HG03378 (cell line): ENCODE measurements around the gene TUBGCP6.

Experiments used
- ATAC-seq: cut with Tn5 transposase; IDR thresholded peaks from one replicate; pipeline ENCODE4 v1.9.1; 2021; ENCODE audit warnings: mild to moderate bottlenecking, moderate library complexity; ENCODE audit not compliant: unreplicated experiment

Gene TUBGCP6

DNA sequence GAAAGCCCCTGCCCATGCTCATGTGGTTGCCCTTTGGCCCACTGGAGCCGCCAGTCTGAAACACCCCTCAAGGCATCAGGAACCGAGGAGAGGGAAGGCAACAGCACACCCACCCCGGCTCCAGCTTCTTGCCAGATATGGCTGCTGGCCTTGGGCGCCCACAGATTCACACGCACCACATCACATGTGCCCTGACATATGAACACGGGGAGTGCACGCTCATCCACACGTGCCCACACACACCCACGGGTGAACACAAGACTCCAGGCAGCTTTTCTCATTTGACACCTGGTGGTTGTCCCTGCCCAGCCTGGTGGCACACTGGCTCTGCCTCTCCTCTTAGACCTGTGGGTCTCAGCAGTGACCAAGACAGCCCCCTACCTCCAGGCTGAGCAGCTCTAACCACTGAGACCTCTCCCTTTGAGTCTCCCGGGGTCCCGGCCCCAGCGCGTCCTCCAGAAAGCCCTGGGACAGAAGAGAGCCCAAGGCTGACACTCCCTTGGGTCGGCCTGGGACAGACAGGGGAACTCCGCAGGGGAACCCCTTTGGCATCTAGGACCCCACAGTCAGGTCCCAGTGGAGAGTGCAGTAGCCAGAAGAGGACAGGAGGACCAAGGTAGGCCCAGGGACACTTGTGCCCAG lies 19.4 kb upstream of the TUBGCP6 start:
- no peak for ATAC-seq

DNA sequence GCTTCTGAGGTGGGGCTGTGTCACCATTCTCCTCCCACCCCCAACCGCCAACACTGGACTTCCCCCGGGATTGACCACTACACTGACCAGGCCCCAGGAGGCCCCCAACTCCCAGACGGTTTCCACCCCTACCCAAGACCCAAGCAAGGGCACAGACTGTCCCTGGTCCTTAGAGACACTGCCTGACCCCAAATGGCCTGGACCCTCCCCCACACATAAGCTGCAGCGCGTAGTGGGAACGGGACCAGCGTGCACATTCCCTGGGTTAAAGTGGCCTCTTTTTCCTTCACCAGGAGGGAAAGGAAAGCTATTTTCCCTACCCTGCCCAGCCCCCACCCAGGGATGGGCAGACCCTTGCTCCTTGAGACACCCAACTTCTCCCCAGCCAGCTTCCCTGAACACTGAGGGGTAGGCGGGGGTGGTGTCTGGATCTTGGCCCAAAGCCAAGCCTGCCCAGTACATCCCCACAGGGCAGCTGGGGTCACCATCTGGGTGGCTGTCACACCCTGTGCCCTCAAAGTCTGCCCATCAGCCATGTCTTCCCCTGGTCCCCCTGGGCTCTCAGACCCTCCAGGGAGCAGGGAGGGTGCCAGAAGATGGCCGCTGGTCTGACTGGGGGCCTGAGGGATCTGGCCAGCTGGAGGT lies 18.3 kb upstream of the TUBGCP6 start:
- no peak for ATAC-seq

- ATAC-seq: no peak
These were observed 17.7 kb upstream of the TUBGCP6 start for GRCh38 chr22:50262460-50262911.

DNA sequence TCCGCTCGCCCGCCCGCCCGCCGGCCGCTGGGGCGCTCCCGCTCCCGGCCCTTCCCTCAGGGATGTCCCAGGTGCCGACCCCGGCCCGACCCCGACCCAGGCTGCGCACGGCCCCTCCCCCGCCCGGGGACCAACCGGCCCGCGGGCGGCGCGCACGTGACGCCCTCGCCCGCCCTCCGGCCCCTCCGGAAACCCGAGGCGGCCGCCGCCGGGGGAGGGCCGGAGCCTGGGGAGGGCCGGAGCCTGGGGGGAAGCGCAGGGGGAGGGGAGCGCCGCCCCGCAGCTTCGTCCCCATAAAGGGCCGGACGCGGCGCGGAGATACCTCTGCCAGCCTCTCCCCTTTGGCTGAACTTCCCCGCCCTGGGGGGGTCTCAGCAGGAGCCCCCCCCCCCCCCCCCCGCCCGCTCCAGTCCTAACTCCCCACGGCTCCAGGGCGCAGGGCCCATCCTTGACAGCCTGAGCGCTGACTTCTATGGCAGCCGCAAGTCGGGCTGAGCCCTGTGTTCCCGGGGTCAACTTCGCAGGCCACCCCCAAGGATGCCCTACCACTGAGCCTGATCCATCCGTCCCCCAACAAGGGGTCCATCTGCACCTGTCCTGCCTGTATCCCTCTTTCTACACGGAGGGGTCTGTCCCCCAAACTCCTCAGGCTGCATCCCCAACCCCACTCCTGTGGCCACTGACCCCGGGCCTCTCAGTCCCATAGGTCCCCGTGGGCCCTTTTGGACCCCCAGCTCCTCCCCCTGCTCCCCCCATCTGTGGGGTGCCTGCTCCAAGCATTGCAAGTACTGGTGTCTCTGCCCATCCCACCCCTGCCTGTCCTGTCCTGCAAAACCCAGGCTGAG lies 17.0 kb upstream of the TUBGCP6 start, which contains the start of gene MAPK12:
MAPK12 (minus strand) TSS at position 69 of the 845 bp plus-strand sequence. CDS start 174 bp downstream, outside the sequence.
- no peak for ATAC-seq

DNA sequence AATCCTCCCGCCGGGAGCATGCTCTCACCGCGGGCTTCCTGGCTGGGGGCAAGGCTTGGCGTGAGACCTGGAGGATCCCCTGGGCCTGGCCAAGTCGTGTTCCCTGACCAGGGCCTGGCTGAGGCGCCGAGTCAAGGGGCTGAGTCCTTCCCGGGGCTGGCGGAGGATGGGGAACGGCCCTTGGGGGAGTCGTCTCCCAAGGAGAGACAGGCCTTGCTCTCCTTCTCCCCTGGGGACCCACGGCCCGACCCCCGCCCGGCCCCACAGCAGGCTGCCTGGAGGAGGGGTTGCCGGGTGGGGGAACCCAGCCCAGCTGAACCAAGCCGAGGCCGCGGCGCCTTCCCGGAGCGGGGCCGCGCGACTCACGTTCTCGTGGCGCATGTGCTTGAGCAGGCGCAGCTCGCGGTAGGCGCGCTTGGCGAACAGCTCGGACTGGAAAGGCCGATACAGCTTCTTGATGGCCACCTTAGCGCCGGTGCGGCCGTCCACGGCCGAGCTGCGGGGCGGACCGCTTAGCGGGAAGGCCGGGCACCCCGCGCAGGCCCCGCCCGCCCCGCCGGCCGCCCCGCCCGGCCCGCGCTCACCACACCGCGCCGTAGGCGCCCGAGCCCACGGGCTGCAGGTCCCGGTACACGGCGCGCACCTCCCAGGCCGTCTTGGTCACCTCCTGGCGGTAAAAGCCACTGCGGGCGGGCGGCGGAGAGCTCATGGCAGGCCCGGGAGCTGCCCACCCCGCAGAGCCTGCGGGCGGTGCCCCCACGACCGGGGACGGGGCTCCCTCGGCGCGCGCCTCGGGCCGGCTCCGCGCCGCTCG lies 16.2 kb upstream of the TUBGCP6 start:
- ATAC-seq: no peak

DNA sequence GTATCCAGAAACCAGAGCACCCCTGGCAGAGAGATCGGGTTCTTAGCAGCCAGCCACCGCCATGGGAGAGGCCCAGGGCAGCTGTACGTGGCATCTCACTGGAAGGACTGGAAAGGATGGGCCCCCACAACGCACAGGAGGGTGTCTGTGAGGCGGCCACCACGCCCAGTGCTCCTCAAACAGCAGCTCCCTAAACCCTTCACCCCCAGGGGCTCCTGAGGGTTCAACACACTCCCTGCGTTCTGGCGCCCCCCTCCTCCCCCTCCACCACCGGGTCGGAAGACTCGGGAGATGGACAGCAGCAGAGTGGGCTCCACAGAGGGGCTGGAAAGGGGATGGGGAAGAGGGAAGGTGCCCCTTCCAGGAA lies 15.6 kb upstream of the TUBGCP6 start:
- no peak for ATAC-seq

DNA sequence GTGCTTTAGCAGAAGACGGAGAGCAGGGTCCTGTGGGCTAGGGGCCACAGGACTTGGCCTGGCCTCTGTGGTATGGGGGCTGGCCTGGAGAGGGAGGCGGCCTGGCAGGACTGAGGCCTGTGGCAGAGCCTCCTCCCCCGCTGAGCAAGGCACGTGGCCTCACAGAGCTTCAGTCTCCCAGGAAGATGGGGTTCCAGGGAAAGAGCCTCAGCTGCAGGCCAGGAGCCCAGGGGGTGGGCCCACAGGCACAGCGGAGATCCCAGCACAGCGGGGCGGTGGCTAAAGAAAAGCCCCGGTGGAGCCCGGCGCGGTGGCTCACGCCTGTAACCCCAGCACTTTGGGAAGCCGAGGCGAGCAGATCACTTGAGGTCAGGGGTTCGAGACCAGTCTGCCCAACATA lies 14.5 kb upstream of the TUBGCP6 start:
- ATAC-seq: no peak

GRCh38 chr22:50258361-50259292 lies 13.8 kb upstream of the TUBGCP6 start:
- ATAC-seq: no peak

- ATAC-seq: no peak
These were observed 12.9 kb upstream of the TUBGCP6 start for GRCh38 chr22:50257451-50258360.

DNA sequence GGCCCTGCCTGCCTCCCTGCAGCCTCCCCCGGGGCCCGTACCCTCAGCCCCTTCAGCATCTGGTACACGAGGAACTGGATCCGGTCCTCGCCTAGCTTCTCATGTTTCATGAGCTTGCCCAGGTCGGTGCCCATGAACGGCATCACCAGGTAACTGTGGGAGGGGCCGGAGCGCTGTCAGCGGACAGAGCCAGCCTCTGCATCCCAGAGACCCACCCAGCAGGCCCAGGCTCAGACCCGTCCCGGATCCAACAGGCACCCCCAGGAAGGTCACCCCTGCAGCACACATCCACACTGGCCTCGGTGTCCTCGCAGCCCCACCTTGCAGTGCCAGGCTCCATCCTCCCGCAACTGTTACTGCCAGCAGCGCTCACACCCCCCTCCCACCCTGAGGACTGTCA lies 12.2 kb upstream of the TUBGCP6 start:
- no peak for ATAC-seq

GRCh38 chr22:50256258-50256862 lies 11.5 kb upstream of the TUBGCP6 start:
- no peak for ATAC-seq

DNA sequence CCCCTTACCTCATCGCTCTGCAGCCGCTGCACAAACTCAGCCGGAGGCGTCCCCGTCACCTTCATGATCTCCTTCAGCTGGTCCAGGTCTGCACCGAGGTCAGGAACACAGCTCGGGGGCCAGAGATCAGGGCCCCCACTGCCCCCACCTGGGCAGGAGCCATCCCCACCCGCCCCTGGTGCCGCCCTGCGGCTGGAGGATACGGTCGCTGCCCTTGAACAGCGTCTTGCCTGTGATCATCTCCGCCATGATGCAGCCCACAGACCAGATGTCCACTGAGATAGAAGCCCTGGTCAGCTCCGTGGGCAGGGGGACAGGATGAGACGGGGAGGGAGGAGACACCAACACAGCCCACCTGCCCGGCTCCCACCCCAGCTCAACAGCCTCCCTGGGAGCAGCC lies 10.8 kb upstream of the TUBGCP6 start:
- no peak for ATAC-seq

- no peak for ATAC-seq
These were observed 10.3 kb upstream of the TUBGCP6 start for GRCh38 chr22:50255099-50255498.

- ATAC-seq: no peak
These were observed 9.1 kb upstream of the TUBGCP6 start for GRCh38 chr22:50253941-50254340.

- no peak for ATAC-seq
These were observed 8.5 kb upstream of the TUBGCP6 start for GRCh38 chr22:50253046-50253915.

DNA sequence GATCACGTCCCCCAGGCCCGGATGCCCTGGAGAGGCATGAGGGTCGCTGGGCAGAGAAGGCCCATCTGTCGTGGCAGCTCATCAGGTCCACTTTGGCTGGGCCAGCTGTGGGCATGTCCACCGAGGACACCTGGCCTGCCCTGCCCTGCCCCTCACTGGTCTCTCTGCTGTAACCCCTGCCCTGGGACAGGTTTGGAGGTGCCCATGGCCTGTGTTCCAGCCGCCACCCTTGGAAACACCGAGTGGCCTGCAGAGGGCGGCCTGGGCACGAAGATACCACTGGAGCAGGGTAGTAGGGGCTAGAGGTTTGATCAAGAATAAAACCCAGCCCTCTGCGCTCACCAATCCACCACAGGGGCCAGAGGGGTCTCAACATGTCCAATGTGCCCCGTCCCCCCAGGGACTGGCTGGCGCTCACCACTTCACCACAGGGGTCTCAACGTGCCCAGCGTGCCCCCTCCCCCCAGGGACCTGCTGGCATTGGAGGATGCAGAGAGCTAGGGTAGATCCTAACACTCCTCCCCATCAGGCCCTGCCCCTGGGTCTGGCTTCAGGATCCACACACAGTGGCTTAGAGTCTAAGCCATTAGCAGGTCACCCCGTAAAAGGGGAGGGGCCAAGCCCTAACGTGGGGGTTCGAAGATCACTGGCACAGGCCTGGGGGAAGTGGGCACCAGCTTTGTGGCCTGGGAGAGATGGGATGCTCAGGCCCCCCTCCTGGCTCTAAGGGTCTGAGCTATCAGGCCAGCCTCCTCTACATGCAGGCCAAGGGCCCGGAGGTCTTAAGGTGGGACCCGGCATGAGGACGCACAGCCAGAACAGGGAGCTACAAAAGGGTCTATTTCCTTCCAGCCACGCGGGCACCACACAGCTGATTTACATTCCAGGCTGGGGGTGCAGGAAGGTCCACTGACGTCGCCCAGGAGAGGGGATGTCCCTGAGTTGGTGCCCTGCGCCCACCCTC lies 7.5 kb upstream of the TUBGCP6 start:
- no peak for ATAC-seq
